ENCODE measurements around the gene AFF1. TPM values are rescaled to one million over a fixed set of nuclear protein-coding genes. Genes with fewer than 3 reads are reported as not detected.
"Not testable (repeated sequence)": the region's sequence is repeated elsewhere in the genome, so short reads cannot be mapped to it uniquely, and the experiment has no call there.

Gene AFF1
- total and polyA plus RNA-seq, 4 experiments from 2014 or later: 13.6 to 108 (median 66.4) TPM

DNA sequence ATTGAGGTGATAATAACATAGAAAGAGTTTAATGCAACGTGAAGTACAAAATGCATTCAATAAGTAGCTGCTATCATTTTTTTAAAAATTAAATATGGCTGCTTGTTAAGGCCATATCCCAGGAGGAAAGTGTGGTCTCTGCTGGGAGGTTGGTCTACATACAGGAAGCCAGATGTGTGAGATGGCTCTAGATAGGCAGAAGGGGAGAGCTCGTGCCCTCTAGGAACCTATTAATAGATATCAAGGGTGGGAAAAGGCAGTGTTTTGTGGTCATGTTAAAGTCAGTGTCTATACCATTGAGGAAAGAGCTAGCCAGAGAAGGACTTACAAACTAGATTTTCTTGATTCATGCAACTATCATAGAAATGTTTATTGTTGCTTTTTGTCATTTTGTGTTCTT lies 145.2 kb downstream of the AFF1 start:
- Histone ChIP-seq H3K4me3 (ENCODE audit: low read length in 2 of 2) (no peak overlapping the region), H3K27ac (ENCODE audit: low read depth, low read length) (no peak overlapping the region), H3K9me3 (ENCODE audit: control insufficient read depth in 1 of 2, low read length in 2 of 2) (no peaks in the 10 kb centered on the region), H3K27me3 (ENCODE audit: insufficient read depth, low read length) (no peaks in the 10 kb centered on the region), H3K36me3 (ENCODE audit: insufficient read depth, low read length) (no peaks in the 10 kb centered on the region), H3K4me1 (ENCODE audit: insufficient read depth, low read length) (peaks cover 20% of the 10 kb centered on the region)
- CTCF ChIA-PET (ENCODE audit: partially characterized antibody): interaction anchor here (0.8 to 3.7 kb wide), 5 partner anchors 13 to 157 kb away, joined by 3 to 23 read pairs (median 5); partner anchors contain the start of gene AFF1
- peak overlapping the region in 4 of 7 donors; percentile 2 to 59 (median 51) for H3K27ac Mint-ChIP-seq
- peaks cover 4 to 5% of the 10 kb centered on the region in 2 donors for H3K36me3 Mint-ChIP-seq
- no peak for DNase-seq
- intact Hi-C loops (cut with micrococcal nuclease): no loop called here
- H3K27me3 Mint-ChIP-seq: no peaks in the 10 kb centered on the region
- H3K4me1 Mint-ChIP-seq: peaks cover 35 to 58% (median 42%) of the 10 kb centered on the region in 4 donors
- POLR2A ChIA-PET (ENCODE audit: partially characterized antibody): interaction anchor here (0.9 kb wide), 1 partner anchor 10 kb away, joined by 3 read pairs; no protein-coding TSS in a partner anchor
- peaks cover 0 to 1% (median 0%) of the 10 kb centered on the region in 8 donors for H3K9me3 Mint-ChIP-seq
- no peak overlapping the region for H3K4me3 Mint-ChIP-seq

DNA sequence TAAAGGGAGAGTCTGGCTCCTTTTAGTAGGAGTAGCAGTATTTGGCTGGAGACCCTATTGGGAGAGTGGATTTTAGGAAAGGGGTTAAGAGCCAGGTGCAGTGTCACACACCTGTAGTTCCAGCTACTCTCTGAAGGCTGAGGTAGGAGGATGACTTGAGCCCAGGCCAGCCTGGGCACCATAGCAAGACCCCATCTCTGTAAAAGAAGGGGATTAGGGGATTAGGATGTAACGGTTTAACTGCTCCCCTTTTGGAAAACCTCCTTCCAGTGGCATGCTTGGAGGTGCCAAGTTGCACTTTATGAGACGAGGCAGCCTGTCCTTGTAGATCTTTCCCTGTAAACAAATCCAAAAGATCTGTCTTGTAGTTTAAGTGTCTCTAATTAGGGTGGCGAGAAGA lies 145.7 kb downstream of the AFF1 start:
- peaks cover 33 to 55% (median 39%) of the 10 kb centered on the region in 4 donors for H3K4me1 Mint-ChIP-seq
- Histone ChIP-seq H3K4me1 (ENCODE audit: insufficient read depth, low read length) (peaks cover 20% of the 10 kb centered on the region), H3K4me3 (ENCODE audit: low read length in 2 of 2) (no peak overlapping the region), H3K9me3 (ENCODE audit: control insufficient read depth in 1 of 2, low read length in 2 of 2) (no peaks in the 10 kb centered on the region), H3K27ac (ENCODE audit: low read depth, low read length) (no peak overlapping the region), H3K27me3 (ENCODE audit: insufficient read depth, low read length) (no peaks in the 10 kb centered on the region), H3K36me3 (ENCODE audit: insufficient read depth, low read length) (no peaks in the 10 kb centered on the region)
- H3K4me3 Mint-ChIP-seq: no peak overlapping the region
- H3K9me3 Mint-ChIP-seq: peaks cover 0 to under 1% (median 0%) of the 10 kb centered on the region in 8 donors
- peaks cover 4 to 5% of the 10 kb centered on the region in 2 donors for H3K36me3 Mint-ChIP-seq
- DNase-seq: no peak
- ChIA-PET POLR2A (ENCODE audit: partially characterized antibody) (no interaction called here), CTCF (ENCODE audit: partially characterized antibody) (interaction anchor here (1.2 to 3.7 kb wide), 3 partner anchors 12 to 158 kb away, joined by 5 to 23 read pairs (median 21); partner anchors contain the start of gene AFF1)
- H3K27ac Mint-ChIP-seq: peak overlapping the region in 2 of 7 donors; percentile 2 to 49
- no peaks in the 10 kb centered on the region for H3K27me3 Mint-ChIP-seq
- intact Hi-C loops (cut with micrococcal nuclease): no loop called here

DNA sequence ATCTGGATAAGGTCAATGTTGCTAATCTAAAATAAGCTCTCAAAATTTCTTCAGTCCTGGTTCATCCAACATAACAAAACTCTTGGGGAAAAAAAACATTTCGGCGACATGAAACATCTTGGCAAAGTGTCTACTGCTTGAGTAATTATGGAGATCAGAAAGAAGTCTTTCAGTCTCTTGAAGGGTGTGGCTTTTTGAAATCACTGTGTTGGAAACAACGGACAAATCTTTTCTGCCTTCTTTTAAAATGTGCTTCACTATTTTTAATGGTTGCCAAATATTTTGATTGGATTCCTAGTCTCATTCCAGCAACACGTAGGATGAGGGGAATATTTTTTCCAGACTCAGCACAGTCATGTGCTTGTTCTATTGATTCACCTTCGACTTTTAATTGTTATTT lies 147.0 kb downstream of the AFF1 start:
- H3K9me3 Mint-ChIP-seq: no peaks in the 10 kb centered on the region
- H3K4me3 ChIP-seq (ENCODE audit: low read length in 2 of 2): no peak overlapping the region
- CTCF ChIA-PET (ENCODE audit: partially characterized antibody): interaction anchor here (3.7 kb wide), 1 partner anchor 159 kb away, joined by 23 read pairs; no protein-coding TSS in a partner anchor
- no peaks in the 10 kb centered on the region for H3K36me3 ChIP-seq (ENCODE audit: insufficient read depth, low read length)
- peaks cover 12 to 14% of the 10 kb centered on the region in 2 donors for H3K36me3 Mint-ChIP-seq
- intact Hi-C loops (cut with micrococcal nuclease): no loop called here
- H3K27ac Mint-ChIP-seq: peak overlapping the region in 2 of 7 donors; percentile 1 to 25
- H3K4me1 ChIP-seq (ENCODE audit: insufficient read depth, low read length): peaks cover 20% of the 10 kb centered on the region
- DNase-seq: no peak
- no peaks in the 10 kb centered on the region for H3K9me3 ChIP-seq (ENCODE audit: control insufficient read depth in 1 of 2, low read length in 2 of 2)
- no peak overlapping the region for H3K4me3 Mint-ChIP-seq
- no peaks in the 10 kb centered on the region for H3K27me3 ChIP-seq (ENCODE audit: insufficient read depth, low read length)
- H3K27ac ChIP-seq (ENCODE audit: low read depth, low read length): no peak overlapping the region
- no peaks in the 10 kb centered on the region for H3K27me3 Mint-ChIP-seq
- POLR2A ChIA-PET (ENCODE audit: partially characterized antibody): no interaction called here
- peaks cover 32 to 44% (median 34%) of the 10 kb centered on the region in 4 donors for H3K4me1 Mint-ChIP-seq

DNA sequence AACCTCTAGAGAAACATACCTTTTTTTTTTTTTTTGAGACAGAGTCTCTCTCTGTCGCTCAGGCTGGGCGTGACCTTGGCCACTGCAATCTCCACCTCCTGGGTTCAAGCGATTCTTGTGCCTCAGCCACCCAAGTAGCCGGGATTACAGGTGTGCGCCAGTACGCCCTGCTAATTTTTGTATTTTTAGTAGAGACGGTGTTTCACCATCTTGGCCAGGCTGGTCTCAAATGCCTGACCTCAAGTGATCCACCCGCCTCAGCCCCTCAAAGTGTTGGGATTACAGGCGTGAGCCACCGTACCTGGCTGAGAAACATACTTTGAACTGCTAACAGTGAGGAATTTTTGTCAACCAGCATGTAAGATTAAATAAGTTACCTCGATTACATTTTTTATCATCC lies 150.9 kb downstream of the AFF1 start:
- Mint-ChIP-seq H3K36me3 (peaks cover 17 to 29% of the 10 kb centered on the region in 2 donors), H3K4me1 (peaks cover 11 to 28% (median 17%) of the 10 kb centered on the region in 4 donors)
- H3K27ac Mint-ChIP-seq; H3K9me3 Mint-ChIP-seq; DNase-seq; CTCF ChIA-PET (ENCODE audit: partially characterized antibody); H3K36me3 ChIP-seq (ENCODE audit: insufficient read depth, low read length); H3K9me3 ChIP-seq (ENCODE audit: control insufficient read depth in 1 of 2, low read length in 2 of 2); POLR2A ChIA-PET (ENCODE audit: partially characterized antibody); H3K4me3 ChIP-seq (ENCODE audit: low read length in 2 of 2); H3K4me1 ChIP-seq (ENCODE audit: insufficient read depth, low read length); H3K27me3 Mint-ChIP-seq; H3K4me3 Mint-ChIP-seq; intact Hi-C loops (cut with micrococcal nuclease); H3K27me3 ChIP-seq (ENCODE audit: insufficient read depth, low read length); H3K27ac ChIP-seq (ENCODE audit: low read depth, low read length): not testable (repeated sequence)

DNA sequence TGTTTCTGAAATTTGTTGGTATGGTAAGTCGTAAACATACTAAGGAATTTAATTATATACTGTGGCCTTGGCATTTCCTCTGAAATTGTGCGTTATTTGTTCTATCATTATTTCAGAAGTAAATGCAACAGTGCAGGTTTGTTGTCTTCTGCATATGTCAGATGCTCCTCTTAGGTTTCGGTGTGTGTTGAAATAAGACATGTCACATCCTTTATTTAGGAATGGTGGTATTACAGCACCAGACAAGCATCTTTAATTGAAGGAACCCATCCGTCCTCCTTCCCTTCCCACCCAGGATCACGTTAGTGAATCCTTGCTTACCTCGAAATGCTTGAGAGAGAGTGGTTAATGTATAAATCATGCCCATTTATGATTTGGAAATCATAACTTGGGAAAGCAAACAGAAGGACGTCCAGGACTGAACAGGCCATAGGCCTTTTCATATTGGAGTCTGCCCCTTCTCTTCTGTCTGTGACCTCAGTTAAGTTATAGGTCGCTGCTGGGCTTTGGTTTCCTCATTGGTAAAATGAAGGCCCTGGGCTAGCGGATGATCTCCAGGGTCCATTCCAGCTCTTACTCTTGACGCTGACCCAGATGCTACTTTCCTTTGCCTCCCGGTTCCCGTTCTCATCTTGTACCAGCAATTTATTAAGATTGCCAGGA lies 151.5 kb downstream of the AFF1 start:
- POLR2A ChIA-PET (ENCODE audit: partially characterized antibody): no interaction called here
- no peaks in the 10 kb centered on the region for H3K27me3 Mint-ChIP-seq
- no peak overlapping the region for H3K4me3 Mint-ChIP-seq
- CTCF ChIA-PET (ENCODE audit: partially characterized antibody): no interaction called here
- H3K4me1 Mint-ChIP-seq: peaks cover 9 to 27% (median 14%) of the 10 kb centered on the region in 4 donors
- DNase-seq: no peak
- Histone ChIP-seq H3K4me3 (ENCODE audit: low read length in 2 of 2) (no peak overlapping the region), H3K4me1 (ENCODE audit: insufficient read depth, low read length) (no peaks in the 10 kb centered on the region), H3K36me3 (ENCODE audit: insufficient read depth, low read length) (peaks cover 7% of the 10 kb centered on the region), H3K9me3 (ENCODE audit: control insufficient read depth in 1 of 2, low read length in 2 of 2) (no peaks in the 10 kb centered on the region), H3K27me3 (ENCODE audit: insufficient read depth, low read length) (no peaks in the 10 kb centered on the region), H3K27ac (ENCODE audit: low read depth, low read length) (no peak overlapping the region)
- H3K9me3 Mint-ChIP-seq: peaks cover 0 to 2% (median 0%) of the 10 kb centered on the region in 8 donors
- intact Hi-C loops (cut with micrococcal nuclease): no loop called here
- peak overlapping the region in 6 of 7 donors; percentile 3 to 71 (median 21) for H3K27ac Mint-ChIP-seq
- peaks cover 17 to 29% of the 10 kb centered on the region in 2 donors for H3K36me3 Mint-ChIP-seq

DNA sequence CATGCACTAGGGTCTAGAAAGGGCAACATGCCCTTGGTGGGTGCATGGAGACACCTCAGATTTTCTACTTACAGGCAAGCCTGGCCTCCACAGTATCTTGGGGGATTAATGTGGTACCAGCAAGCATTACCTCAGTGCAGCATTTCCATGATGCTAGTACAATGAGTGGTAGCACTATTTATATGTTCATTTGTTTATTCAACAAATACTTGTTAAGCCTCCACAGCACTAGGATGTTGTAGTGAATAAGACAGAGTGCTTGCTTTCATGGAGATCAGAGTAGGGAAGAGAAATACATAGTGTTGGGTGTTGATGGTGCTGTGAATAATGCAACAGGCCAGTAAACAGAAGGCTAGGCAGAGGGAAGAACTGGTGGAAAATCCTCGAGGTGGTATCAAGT lies 152.2 kb downstream of the AFF1 start:
- no peak overlapping the region for H3K4me3 Mint-ChIP-seq
- peak overlapping the region in 6 of 7 donors; percentile 15 to 67 (median 48) for H3K27ac Mint-ChIP-seq

DNA sequence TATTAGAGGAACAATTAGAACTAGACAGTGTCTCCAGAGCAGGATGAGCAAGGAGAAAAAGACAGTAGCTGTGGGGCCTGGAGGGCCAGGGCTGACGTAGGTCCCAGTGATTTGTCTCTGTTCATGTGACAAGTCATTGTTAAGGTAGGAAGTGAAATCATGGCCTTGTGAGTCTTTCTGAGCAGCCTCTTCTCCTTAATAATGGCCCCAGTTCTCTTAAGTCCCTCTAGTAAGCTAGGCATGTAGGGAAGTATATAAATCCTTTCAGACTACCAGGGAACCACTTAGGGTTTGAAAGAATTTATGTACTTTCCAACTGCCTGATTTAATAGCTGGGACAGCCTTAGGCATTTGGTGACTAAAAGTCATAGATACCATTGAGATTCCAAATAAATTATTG lies 152.6 kb downstream of the AFF1 start:
- peaks cover 17 to 32% of the 10 kb centered on the region in 2 donors for H3K36me3 Mint-ChIP-seq
- H3K27ac Mint-ChIP-seq: peak overlapping the region in 6 of 7 donors; percentile 15 to 67 (median 48)
- Histone ChIP-seq H3K36me3 (ENCODE audit: insufficient read depth, low read length) (peaks cover 7% of the 10 kb centered on the region), H3K27me3 (ENCODE audit: insufficient read depth, low read length) (no peaks in the 10 kb centered on the region), H3K9me3 (ENCODE audit: control insufficient read depth in 1 of 2, low read length in 2 of 2) (no peaks in the 10 kb centered on the region), H3K4me1 (ENCODE audit: insufficient read depth, low read length) (peaks cover 4% of the 10 kb centered on the region), H3K4me3 (ENCODE audit: low read length in 2 of 2) (no peak overlapping the region), H3K27ac (ENCODE audit: low read depth, low read length) (no peak overlapping the region)
- no peak overlapping the region for H3K4me3 Mint-ChIP-seq
- peaks cover 4 to 23% (median 8%) of the 10 kb centered on the region in 4 donors for H3K4me1 Mint-ChIP-seq
- H3K9me3 Mint-ChIP-seq: peaks cover 0 to 2% (median 0%) of the 10 kb centered on the region in 8 donors
- intact Hi-C loops (cut with micrococcal nuclease): no loop called here
- POLR2A ChIA-PET (ENCODE audit: partially characterized antibody): no interaction called here
- H3K27me3 Mint-ChIP-seq: no peaks in the 10 kb centered on the region
- DNase-seq: no peak
- CTCF ChIA-PET (ENCODE audit: partially characterized antibody): interaction anchor here (0.7 to 7.9 kb wide), 2 partner anchors 9 to 163 kb away, joined by 5 to 380 read pairs; no protein-coding TSS in a partner anchor

More for the DNA sequence above, 152.2 kb downstream of the AFF1 start:
- Histone ChIP-seq H3K27ac (ENCODE audit: low read depth, low read length) (no peak overlapping the region), H3K27me3 (ENCODE audit: insufficient read depth, low read length) (no peaks in the 10 kb centered on the region), H3K9me3 (ENCODE audit: control insufficient read depth in 1 of 2, low read length in 2 of 2) (no peaks in the 10 kb centered on the region), H3K4me1 (ENCODE audit: insufficient read depth, low read length) (peaks cover under 1% of the 10 kb centered on the region), H3K36me3 (ENCODE audit: insufficient read depth, low read length) (peaks cover 7% of the 10 kb centered on the region), H3K4me3 (ENCODE audit: low read length in 2 of 2) (no peak overlapping the region)
- H3K27me3 Mint-ChIP-seq: no peaks in the 10 kb centered on the region
- H3K36me3 Mint-ChIP-seq: peaks cover 17 to 31% of the 10 kb centered on the region in 2 donors
- no peak for DNase-seq
- H3K4me1 Mint-ChIP-seq: peaks cover 4 to 22% (median 9%) of the 10 kb centered on the region in 4 donors
- ChIA-PET POLR2A (ENCODE audit: partially characterized antibody) (no interaction called here), CTCF (ENCODE audit: partially characterized antibody) (interaction anchor here (0.7 to 7.9 kb wide), 2 partner anchors 9 to 163 kb away, joined by 5 to 380 read pairs; no protein-coding TSS in a partner anchor)
- H3K9me3 Mint-ChIP-seq: peaks cover 0 to 2% (median 0%) of the 10 kb centered on the region in 8 donors
- intact Hi-C loops (cut with micrococcal nuclease): no loop called here
